NCI-H2196 (cell line): ENCODE data around the gene TRAF4.
"Not testable (repeated sequence)": the region's sequence is repeated elsewhere in the genome, so short reads cannot be mapped to it uniquely, and the experiment has no call there.

ENCODE experiments used
- DNase-seq: peaks from one replicate; lab custom pipeline; 2025; ENCODE audit not compliant: unreplicated experiment; lab: John Stamatoyannopoulos, UW

The TRAF4 gene

DNA sequence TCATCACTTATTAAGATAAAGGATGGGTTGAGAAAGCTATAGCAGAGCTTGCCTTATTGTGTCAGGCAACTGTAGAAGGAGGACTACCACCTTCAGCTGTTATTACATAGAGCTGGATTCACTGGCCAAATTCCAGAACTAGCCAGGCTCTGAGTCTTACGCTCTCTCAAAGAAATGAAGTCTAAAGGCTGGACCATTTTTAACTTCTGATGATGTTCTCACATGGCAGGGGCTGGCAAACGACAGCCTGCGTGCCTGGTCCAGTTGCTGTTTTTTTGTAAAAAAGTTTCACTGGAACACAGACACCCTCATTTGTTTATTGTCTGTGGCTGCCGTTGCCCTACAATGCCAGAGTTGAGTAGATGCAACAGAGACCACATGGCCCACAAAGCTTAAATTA lies 21.2 kb downstream of the TRAF4 start:
- no peak for DNase-seq

DNA sequence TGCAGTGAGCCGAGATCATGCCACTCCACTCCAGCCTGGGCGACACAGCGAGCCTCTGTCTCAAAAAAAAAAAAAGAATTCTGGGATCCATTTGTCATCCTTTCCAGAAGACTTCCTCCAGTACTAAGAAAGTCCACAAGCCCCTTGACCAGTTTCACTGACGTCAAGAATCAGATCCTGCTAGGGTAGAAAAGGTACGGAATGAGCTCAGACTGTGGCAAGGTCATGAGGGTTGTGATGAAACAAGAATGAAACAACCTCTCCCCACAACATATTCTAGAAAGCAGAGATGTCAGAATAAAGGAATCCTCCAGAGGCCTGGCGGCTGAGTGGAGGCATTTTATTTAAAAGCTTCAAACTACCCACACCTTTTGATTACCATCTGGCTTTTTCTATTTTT lies 29.9 kb downstream of the TRAF4 start:
- DNase-seq, result no peak

DNA sequence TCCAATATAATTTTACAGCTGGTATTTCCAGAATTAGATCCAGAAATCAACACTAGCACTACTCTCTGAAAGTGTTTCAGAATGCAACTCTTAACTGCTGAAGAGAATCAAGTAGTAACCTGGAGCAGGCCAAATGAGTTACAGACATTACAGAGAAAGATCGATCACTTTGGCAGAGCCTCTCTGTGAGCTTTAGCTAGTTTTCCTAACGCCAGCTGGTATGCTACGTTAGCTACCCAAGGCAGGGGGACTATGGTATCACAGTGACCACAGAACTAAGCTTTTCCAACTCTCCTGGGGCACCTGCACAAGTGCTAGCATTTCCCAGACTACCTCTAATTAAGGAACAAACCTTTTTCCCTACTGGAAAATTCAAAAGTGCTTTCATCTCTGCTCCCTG lies 30.4 kb downstream of the TRAF4 start:
- DNase-seq, result no peak

GRCh38 chr17:28777178-28777577 lies 33.4 kb downstream of the TRAF4 start:
- DNase-seq, result no peak

- not testable (repeated sequence) for DNase-seq
These were observed 35.8 kb downstream of the TRAF4 start for GRCh38 chr17:28779601-28780000.

GRCh38 chr17:28783161-28783560 lies 39.4 kb downstream of the TRAF4 start:
- no peak for DNase-seq

DNA sequence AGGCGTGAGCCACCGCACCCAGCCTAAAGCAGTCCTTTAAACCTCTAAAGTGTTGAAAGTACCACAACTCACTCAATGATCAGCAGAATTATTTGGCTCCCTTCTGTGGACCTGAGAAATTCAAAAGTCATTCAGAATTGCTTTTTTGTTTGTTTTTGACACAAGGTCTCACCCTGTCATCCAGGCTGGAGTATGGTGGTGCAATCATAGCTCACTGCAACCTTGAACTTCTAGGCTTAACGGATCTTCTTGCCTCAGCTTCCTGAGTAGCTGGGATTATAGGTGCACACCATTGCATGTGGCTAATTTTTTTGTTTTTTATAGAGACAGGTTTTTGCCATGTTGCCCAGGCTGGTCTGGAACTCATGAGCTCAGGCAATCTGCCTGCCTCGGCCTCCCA lies 44.3 kb downstream of the TRAF4 start:
- DNase-seq, result no peak

- DNase-seq, result no peak
These were observed 49.3 kb downstream of the TRAF4 start for GRCh38 chr17:28792877-28793661.

DNA sequence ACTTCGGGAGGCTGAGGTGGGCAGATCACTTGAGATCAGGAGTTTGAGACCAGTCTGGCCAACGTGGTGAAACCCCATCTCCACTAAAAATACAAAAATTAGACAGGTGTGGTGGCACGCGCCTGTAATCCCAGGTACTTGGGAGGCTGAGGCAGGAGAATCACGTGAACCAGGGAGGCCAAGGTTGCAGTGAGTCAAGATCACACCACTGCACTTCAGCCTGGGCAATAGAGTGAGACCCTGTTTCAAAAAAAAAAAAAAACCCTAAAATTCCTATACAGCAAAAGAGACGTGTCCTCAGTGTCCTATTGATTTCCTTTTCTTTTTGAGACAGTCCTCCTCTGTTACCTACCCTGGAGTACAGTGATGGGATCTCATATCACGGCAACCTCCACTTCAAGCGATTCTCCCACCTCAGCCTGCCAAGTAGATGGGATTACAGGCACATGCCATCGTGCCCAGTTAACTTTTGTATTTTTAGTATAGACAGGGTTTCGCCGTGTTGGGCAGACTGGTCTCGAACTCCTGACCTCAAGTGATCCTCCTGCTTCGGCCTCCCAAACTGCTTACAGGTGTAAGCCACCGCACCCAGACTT lies 51.1 kb downstream of the TRAF4 start:
- not testable (repeated sequence) for DNase-seq

GRCh38 chr17:28796062-28796461 lies 52.3 kb downstream of the TRAF4 start:
- no peak for DNase-seq
